ENCODE data around the gene PSMG4.

Gene PSMG4

GRCh38 chr6:3229566-3230178 lies 29.1 kb upstream of the PSMG4 start:
- no peak for TF ChIP-seq REST (IDR thresholded peaks at IDR 0.05; ENCODE audit: insufficient read depth in 1 of 2, low read depth in 2 of 2, low read length in 2 of 2)
- no peak for TF ChIP-seq SIN3A (IDR thresholded peaks at IDR 0.05; ENCODE audit: borderline replicate concordance, insufficient read depth, low read length)
- no peak for TF ChIP-seq POLR2AphosphoS5 (IDR thresholded peaks at IDR 0.05; ENCODE audit: low read depth, low read length)
- TF ChIP-seq TAF1 (IDR thresholded peaks at IDR 0.05; ENCODE audit: borderline replicate concordance, insufficient read depth, low read length) = no peak
- no peak for TF ChIP-seq FOXP2 (optimal IDR thresholded peaks at IDR 0.05; ENCODE audit: borderline replicate concordance, extremely low read depth, extremely low read length, insufficient read depth)

- TF ChIP-seq TAF1 (IDR thresholded peaks at IDR 0.05; ENCODE audit: borderline replicate concordance, insufficient read depth, low read length) (no peak), SIN3A (IDR thresholded peaks at IDR 0.05; ENCODE audit: borderline replicate concordance, insufficient read depth, low read length) (no peak)
These were observed 28.4 kb upstream of the PSMG4 start for GRCh38 chr6:3230256-3230882.

GRCh38 chr6:3230900-3231246 lies 27.9 kb upstream of the PSMG4 start:
- TF ChIP-seq TAF1 (IDR thresholded peaks at IDR 0.05; ENCODE audit: borderline replicate concordance, insufficient read depth, low read length) = no peak
- TF ChIP-seq SIN3A (IDR thresholded peaks at IDR 0.05; ENCODE audit: borderline replicate concordance, insufficient read depth, low read length) = no peak
- TF ChIP-seq FOXP2 (optimal IDR thresholded peaks at IDR 0.05; ENCODE audit: borderline replicate concordance, extremely low read depth, extremely low read length, insufficient read depth) = no peak
- TF ChIP-seq POLR2AphosphoS5 (IDR thresholded peaks at IDR 0.05; ENCODE audit: low read depth, low read length) = no peak
- TF ChIP-seq REST (IDR thresholded peaks at IDR 0.05; ENCODE audit: insufficient read depth in 1 of 2, low read depth in 2 of 2, low read length in 2 of 2) = no peak

GRCh38 chr6:3231247-3232016 lies 27.3 kb upstream of the PSMG4 start:
- TF ChIP-seq TAF1 (IDR thresholded peaks at IDR 0.05; ENCODE audit: borderline replicate concordance, insufficient read depth, low read length) (no peak), SIN3A (IDR thresholded peaks at IDR 0.05; ENCODE audit: borderline replicate concordance, insufficient read depth, low read length) (no peak), POLR2AphosphoS5 (IDR thresholded peaks at IDR 0.05; ENCODE audit: low read depth, low read length) (no peak), REST (IDR thresholded peaks at IDR 0.05; ENCODE audit: insufficient read depth in 1 of 2, low read depth in 2 of 2, low read length in 2 of 2) (no peak), FOXP2 (optimal IDR thresholded peaks at IDR 0.05; ENCODE audit: borderline replicate concordance, extremely low read depth, extremely low read length, insufficient read depth) (no peak)

GRCh38 chr6:3232017-3232945 lies 26.5 kb upstream of the PSMG4 start:
- TF ChIP-seq POLR2AphosphoS5 (IDR thresholded peaks at IDR 0.05; ENCODE audit: low read depth, low read length) = no peak

Measured in PFSK-1 (cell line).